Kidney (tissue), 14 donors: ENCODE measurements around the gene RBMS1. TPM values are rescaled to one million over a fixed set of nuclear protein-coding genes. Genes with fewer than 3 reads are reported as not detected.

Experiments used
- DNase-seq, 5 donors: peaks; one replicate each; pipeline ENCODE4 v3.0.0-alpha.2; 2013 to 2020
- FAIRE-seq: peaks from 2 replicates; lab custom pipeline; 2012; peaks lifted over from hg19 to GRCh38; lab: Jason Lieb, UNC
- H3K27ac ChIP-seq, 2 donors: one replicate each; pipeline ENCODE4 v1.7.0; 2013; ENCODE audit warnings: low read depth in 2 of 2, low read length in 2 of 2, inconsistent platforms in 1 of 2
- H3K27me3 ChIP-seq: one replicate; pipeline ENCODE4 v1.7.1; 2013; ENCODE audit warnings: low read length, inconsistent platforms; ENCODE audit not compliant: control insufficient read depth, insufficient read depth
- H3K36me3 ChIP-seq, 3 donors: one replicate each; pipeline versions ENCODE4 v1.7.0 to v1.7.1; 2013; ENCODE audit warnings: low read length in 3 of 3, control low read depth in 1 of 3, inconsistent platforms in 1 of 3; ENCODE audit not compliant: insufficient read depth in 3 of 3, control insufficient read depth in 2 of 3
- H3K4me1 ChIP-seq, 3 donors: one replicate each; pipeline versions ENCODE4 v1.7.0 to v1.7.1; 2013; ENCODE audit warnings: low read length in 3 of 3, inconsistent platforms in 1 of 3, low read depth in 1 of 3; ENCODE audit not compliant: control insufficient read depth in 2 of 3, insufficient read depth in 2 of 3
- H3K4me3 ChIP-seq, 3 donors: one replicate each; pipeline versions ENCODE4 v1.7.0 to v1.8.1; 2013; ENCODE audit warnings: low read length in 3 of 3, control low read depth in 1 of 3, inconsistent platforms in 1 of 3
- H3K9ac ChIP-seq, 3 donors: one replicate each; pipeline versions ENCODE4 v1.7.0 to v1.7.1; 2013; ENCODE audit warnings: low read length in 3 of 3, control low read depth in 1 of 3, inconsistent platforms in 1 of 3
- H3K9me3 ChIP-seq, 3 donors: one replicate each; pipeline versions ENCODE4 v1.7.0 to v1.7.1; 2013; ENCODE audit warnings: low read length in 3 of 3, control low read depth in 1 of 3, inconsistent platforms in 1 of 3; ENCODE audit not compliant: control insufficient read depth in 2 of 3, insufficient read depth in 1 of 3
- intact Hi-C: fragments of 100-400 bp; cut with DNase I; formaldehyde crosslinking; loops from one replicate; pipeline ENCODE4 v1.11.1; 2022
- polyA plus RNA-seq: library from polyadenylated mRNA; stranded (reverse); fragments of 350-450 nt; fragmentation: Illumina TruSeq; extraction: RNeasy Lipid Tissue Mini Kit (QIAGEN cat#74804); gene quantifications from one replicate; pipeline ENCODE4 v1.2.3, GENCODE V29; 2014; ENCODE audit warnings: low read depth, low replicate concordance; ENCODE audit not compliant: insufficient read depth
- total RNA-seq: library from RNA; stranded (reverse); fragmentation: NEBNext Ultra II Directional; extraction: Animal tissue kit (Norgen Biotek cat#: 25700); gene quantifications from one replicate; pipeline ENCODE4 v1.2.1, GENCODE V29; 2021
- TF ChIP-seq, protein P1 (sequence below): IDR thresholded peaks from 3 replicates; pipeline ENCODE4 v1.5.1; 2012; ENCODE audit warnings: mild to moderate bottlenecking, moderate library complexity, borderline replicate concordance; ENCODE audit not compliant: insufficient read depth; ENCODE audit errors: extremely low read depth
- donor health status: control.
- donor health status: control.
- donor health status: control.
- donor health status: control.
- donor health status: control.
- donor health status: DM: yes; HTN: yes; CAD: no.
- donor health status: Normal renal cell carcinoma (clear cell type).

RBMS1 gene
- total and polyA plus RNA-seq, 2 donors from 2014 or later: 25.6 to 94.8 TPM

DNA sequence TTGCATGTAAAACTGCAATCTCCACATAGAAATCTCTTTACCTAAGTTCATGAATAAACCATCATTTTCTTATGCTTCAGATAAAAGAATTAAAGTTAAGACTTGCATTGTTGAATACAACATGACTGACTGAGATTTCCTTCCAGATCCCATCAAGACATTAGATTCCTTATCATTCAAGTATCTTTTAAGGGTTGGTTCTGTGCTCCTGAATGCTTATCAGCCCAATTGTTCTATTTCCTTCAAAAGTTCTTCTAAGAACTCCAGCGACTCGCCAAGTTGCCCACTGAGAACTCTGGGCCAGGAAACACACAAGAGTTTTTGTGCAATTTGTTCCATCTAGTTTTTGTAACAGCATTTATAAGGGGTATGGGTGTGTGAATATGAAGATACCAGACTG is 120.3 kb downstream of the RBMS1 start:
- peaks cover 5 to 43% (median 17%) of the 10 kb centered on the region in 3 donors for H3K4me1 ChIP-seq

DNA sequence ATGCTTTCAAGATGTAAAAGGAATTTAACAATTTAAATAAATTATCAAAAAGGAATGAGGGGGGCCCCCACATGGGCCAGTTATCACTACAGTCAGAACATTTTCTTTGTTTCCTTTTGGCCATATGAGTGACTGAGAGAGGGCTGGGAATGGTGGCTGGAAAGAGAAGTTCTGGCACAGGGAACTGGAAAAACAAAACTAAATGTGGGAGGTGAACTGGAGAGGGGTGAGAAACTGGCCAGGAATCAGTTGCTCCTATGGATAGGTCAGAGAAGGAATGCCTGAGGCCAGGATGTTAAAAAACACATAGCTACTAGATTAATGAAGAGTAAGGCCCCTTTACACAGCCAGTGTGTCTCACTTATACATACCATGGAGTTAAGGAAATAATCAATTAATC is 121.0 kb downstream of the RBMS1 start:
- no peak overlapping the region for H3K4me3 ChIP-seq
- no peaks in the 10 kb centered on the region for H3K27me3 ChIP-seq
- intact Hi-C loops: no loop called here
- no peaks in the 10 kb centered on the region for H3K36me3 ChIP-seq
- peaks cover 9 to 48% (median 18%) of the 10 kb centered on the region in 3 donors for H3K4me1 ChIP-seq
- H3K27ac ChIP-seq: no peak overlapping the region
- no peak overlapping the region for H3K9ac ChIP-seq
- H3K9me3 ChIP-seq: no peaks in the 10 kb centered on the region
- peak in 1 of 5 donors; percentile 35 for DNase-seq
- TF ChIP-seq, protein P1, sequence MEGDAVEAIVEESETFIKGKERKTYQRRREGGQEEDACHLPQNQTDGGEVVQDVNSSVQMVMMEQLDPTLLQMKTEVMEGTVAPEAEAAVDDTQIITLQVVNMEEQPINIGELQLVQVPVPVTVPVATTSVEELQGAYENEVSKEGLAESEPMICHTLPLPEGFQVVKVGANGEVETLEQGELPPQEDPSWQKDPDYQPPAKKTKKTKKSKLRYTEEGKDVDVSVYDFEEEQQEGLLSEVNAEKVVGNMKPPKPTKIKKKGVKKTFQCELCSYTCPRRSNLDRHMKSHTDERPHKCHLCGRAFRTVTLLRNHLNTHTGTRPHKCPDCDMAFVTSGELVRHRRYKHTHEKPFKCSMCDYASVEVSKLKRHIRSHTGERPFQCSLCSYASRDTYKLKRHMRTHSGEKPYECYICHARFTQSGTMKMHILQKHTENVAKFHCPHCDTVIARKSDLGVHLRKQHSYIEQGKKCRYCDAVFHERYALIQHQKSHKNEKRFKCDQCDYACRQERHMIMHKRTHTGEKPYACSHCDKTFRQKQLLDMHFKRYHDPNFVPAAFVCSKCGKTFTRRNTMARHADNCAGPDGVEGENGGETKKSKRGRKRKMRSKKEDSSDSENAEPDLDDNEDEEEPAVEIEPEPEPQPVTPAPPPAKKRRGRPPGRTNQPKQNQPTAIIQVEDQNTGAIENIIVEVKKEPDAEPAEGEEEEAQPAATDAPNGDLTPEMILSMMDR: no peak
- no peak for FAIRE-seq

More for the DNA sequence above, 120.3 kb downstream of the RBMS1 start:
- Histone ChIP-seq H3K27me3 (no peaks in the 10 kb centered on the region), H3K9me3 (no peaks in the 10 kb centered on the region), H3K27ac (no peak overlapping the region), H3K36me3 (no peaks in the 10 kb centered on the region), H3K9ac (no peak overlapping the region), H3K4me3 (no peak overlapping the region)
- intact Hi-C loops: no loop called here
- FAIRE-seq (no peak), DNase-seq (no peak)
- TF ChIP-seq, protein P1: no peak

DNA sequence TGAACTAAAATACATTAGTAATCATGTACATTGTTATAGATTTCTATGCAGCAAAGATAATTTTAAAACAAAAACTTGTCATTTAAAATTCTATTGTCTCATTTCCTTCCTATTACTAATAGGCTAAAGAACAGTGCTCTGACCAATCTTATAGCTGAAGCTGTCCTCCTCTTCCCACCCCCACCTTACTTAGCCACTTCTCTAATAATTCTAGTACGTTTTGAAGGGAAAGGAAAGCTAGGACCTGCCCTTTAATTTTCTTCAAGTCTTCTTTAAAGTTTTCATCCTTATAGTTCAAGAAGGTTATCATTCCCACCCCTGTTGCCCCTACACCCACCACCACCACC is 121.6 kb downstream of the RBMS1 start:
- Histone ChIP-seq H3K27ac (no peak overlapping the region), H3K9ac (no peak overlapping the region), H3K4me1 (peaks cover 9 to 47% (median 15%) of the 10 kb centered on the region in 3 donors), H3K36me3 (no peaks in the 10 kb centered on the region), H3K27me3 (no peaks in the 10 kb centered on the region), H3K9me3 (no peaks in the 10 kb centered on the region), H3K4me3 (no peak overlapping the region)
- no peak for FAIRE-seq
- intact Hi-C loops: no loop called here
- no peak for DNase-seq
- TF ChIP-seq, protein P1: no peak
